Brain microvascular endothelial cell (primary cell): Measurements from ENCODE around the gene CHAF1A.

Source experiments
- DNase-seq: peaks from one replicate; pipeline ENCODE4 v3.0.0-alpha.2; 2020
- H3K27ac ChIP-seq: fragments of 250-450 bp; sonication (Bioruptor Pico); 2 replicates; pipeline ENCODE4 v1.5.1; 2020; ENCODE audit warnings: mild to moderate bottlenecking, moderate library complexity
- H3K27me3 ChIP-seq: fragments of 250-450 bp; sonication (Bioruptor Pico); replicated peaks from 2 replicates; pipeline ENCODE4 v1.5.1; 2020; ENCODE audit warnings: mild to moderate bottlenecking
- H3K36me3 ChIP-seq: fragments of 250-450 bp; sonication (Bioruptor Pico); replicated peaks from 2 replicates; pipeline ENCODE4 v1.5.1; 2020; ENCODE audit warnings: mild to moderate bottlenecking
- H3K4me3 ChIP-seq: 2 replicates; pipeline ENCODE4 v1.5.1; 2011; ENCODE audit warnings: low read depth, mild to moderate bottlenecking, control low read depth, low read length, moderate library complexity
- CTCF ChIP-seq: IDR thresholded peaks from 2 replicates; pipeline ENCODE4 v1.5.1; 2011; ENCODE audit warnings: low read depth, mild to moderate bottlenecking, moderate library complexity, low read length, control low read depth, inconsistent platforms; ENCODE audit errors: missing control alignments
- in situ Hi-C: cut with HindIII; loops from 2 replicates; pipeline ENCODE4 v1.10.0; 2017; ENCODE audit warnings: low sequenced_read_pairs, low pct_ligation_motif_present

CHAF1A gene

GRCh38 chr19:4390017-4390566 is 12.3 kb upstream of the CHAF1A start:
- TF ChIP-seq CTCF, result no peak
- peaks cover 13% of the 10 kb centered on the region for H3K36me3 ChIP-seq
- no peak overlapping the region for H3K4me3 ChIP-seq
- peak overlapping the region; percentile 62 for H3K27ac ChIP-seq
- H3K27me3 ChIP-seq, result no peaks in the 10 kb centered on the region
- in situ Hi-C loops, result no loop called here
- no peak for DNase-seq

GRCh38 chr19:4390567-4391305 is 11.7 kb upstream of the CHAF1A start:
- Histone ChIP-seq H3K27ac (peak overlapping the region; percentile 62), H3K27me3 (no peaks in the 10 kb centered on the region), H3K36me3 (peaks cover 18% of the 10 kb centered on the region), H3K4me3 (no peak overlapping the region)
- in situ Hi-C loops, result no loop called here
- DNase-seq, result no peak
- TF ChIP-seq CTCF, result no peak

GRCh38 chr19:4391306-4391693 is 11.1 kb upstream of the CHAF1A start:
- H3K27ac ChIP-seq, result peak overlapping the region; percentile 62
- H3K4me3 ChIP-seq, result no peak overlapping the region
- DNase-seq, result no peak
- no peaks in the 10 kb centered on the region for H3K27me3 ChIP-seq
- no peak for TF ChIP-seq CTCF
- H3K36me3 ChIP-seq, result peaks cover 22% of the 10 kb centered on the region
- in situ Hi-C loops, result no loop called here

GRCh38 chr19:4391701-4392483 is 10.5 kb upstream of the CHAF1A start:
- no peak for DNase-seq
- Histone ChIP-seq H3K36me3 (peaks cover 22% of the 10 kb centered on the region), H3K27ac (peak overlapping the region; percentile 62), H3K27me3 (no peaks in the 10 kb centered on the region), H3K4me3 (peak overlapping the region; percentile 3)
- no peak for TF ChIP-seq CTCF
- in situ Hi-C loops, result no loop called here

GRCh38 chr19:4393947-4394590 is 8.4 kb upstream of the CHAF1A start:
- no peaks in the 10 kb centered on the region for H3K27me3 ChIP-seq
- peaks cover 22% of the 10 kb centered on the region for H3K36me3 ChIP-seq
- no peak for DNase-seq
- no peak for TF ChIP-seq CTCF
- H3K4me3 ChIP-seq, result no peak overlapping the region
- H3K27ac ChIP-seq, result no peak overlapping the region
- in situ Hi-C loops, result no loop called here
